Tibial nerve (tissue), 3 donors: Measurements from ENCODE around the gene ISCA2.

Experiments used
- CTCF ChIP-seq, 5 experiments: fragments of 200-600 bp in 3 of 5; fragments of 450-650 bp in 2 of 5; sonication (generic) in 3 of 5; IDR thresholded peaks; one replicate each; pipeline ENCODE4 v1.5.1; 2016 to 2019; ENCODE audit warnings: antibody characterized with exemption in 5 of 5, mild to moderate bottlenecking in 3 of 5, moderate library complexity in 2 of 5
- POLR2A ChIP-seq, 2 donors: fragments of 450-650 bp; IDR thresholded peaks; one replicate each; pipeline ENCODE4 v1.6.1; 2017; ENCODE audit warnings: antibody characterized with exemption in 2 of 2, mild to moderate bottlenecking in 2 of 2, moderate library complexity in 2 of 2

DNA sequence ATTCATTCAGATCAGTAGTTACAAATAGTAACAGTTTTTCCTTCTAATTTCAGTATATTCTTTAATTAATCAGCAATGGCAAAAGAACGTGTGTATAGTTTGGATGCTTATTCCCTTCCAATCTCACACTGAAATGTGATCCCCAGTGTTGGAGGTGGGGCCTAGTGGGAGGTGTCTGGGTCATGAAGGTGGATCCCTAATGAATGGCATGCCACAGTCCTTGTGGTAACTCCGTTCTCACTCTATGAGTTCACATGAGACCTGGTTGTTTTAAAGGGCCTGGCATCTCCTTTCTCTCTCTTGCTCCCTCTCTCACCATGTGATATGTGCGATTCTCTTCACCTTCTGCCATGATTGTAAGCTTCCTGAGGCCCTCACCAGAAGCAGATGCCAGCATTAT, 48.7 kb upstream of the ISCA2 start:
- TF ChIP-seq POLR2A (IDR thresholded peaks at IDR 0.05) (no peak), CTCF (IDR thresholded peaks at IDR 0.05) (no peak)
